NB4 (cell line): ENCODE measurements around the gene PNPLA2.

Experiments
- DNase-seq: peaks from one replicate; pipeline ENCODE4 v3.0.0; 2010; ENCODE audit warnings: low read depth
- H3K4me3 ChIP-seq: one replicate; pipeline ENCODE4 v1.5.1; 2011; ENCODE audit warnings: mild to moderate bottlenecking, low read depth, low read length, moderate library complexity
- MAX ChIP-seq: IDR thresholded peaks from 2 replicates; pipeline ENCODE4 v1.6.1; 2011; ENCODE audit warnings: low read depth, low read length
- MYC ChIP-seq: IDR thresholded peaks from 2 replicates; pipeline ENCODE4 v1.6.1; 2011; ENCODE audit warnings: low read depth, low read length
- POLR2A ChIP-seq: IDR thresholded peaks from 2 replicates; pipeline ENCODE4 v1.6.1; 2011; ENCODE audit warnings: mild to moderate bottlenecking; ENCODE audit not compliant: insufficient read length; ENCODE audit errors: extremely low read depth
- TF ChIP-seq, protein P1 (sequence below): IDR thresholded peaks from one replicate; pipeline ENCODE4 v1.5.1; 2012; ENCODE audit warnings: low read depth, low read length

The PNPLA2 gene

GRCh38 chr11:833114-833791 lies 14.5 kb downstream of the PNPLA2 start:
- TF ChIP-seq MAX (no peak; the same call in 1 of the 2 replicates), MYC (peak; percentile 26; the same call in 1 of the 2 replicates), POLR2A (no peak)
- TF ChIP-seq, protein P1, sequence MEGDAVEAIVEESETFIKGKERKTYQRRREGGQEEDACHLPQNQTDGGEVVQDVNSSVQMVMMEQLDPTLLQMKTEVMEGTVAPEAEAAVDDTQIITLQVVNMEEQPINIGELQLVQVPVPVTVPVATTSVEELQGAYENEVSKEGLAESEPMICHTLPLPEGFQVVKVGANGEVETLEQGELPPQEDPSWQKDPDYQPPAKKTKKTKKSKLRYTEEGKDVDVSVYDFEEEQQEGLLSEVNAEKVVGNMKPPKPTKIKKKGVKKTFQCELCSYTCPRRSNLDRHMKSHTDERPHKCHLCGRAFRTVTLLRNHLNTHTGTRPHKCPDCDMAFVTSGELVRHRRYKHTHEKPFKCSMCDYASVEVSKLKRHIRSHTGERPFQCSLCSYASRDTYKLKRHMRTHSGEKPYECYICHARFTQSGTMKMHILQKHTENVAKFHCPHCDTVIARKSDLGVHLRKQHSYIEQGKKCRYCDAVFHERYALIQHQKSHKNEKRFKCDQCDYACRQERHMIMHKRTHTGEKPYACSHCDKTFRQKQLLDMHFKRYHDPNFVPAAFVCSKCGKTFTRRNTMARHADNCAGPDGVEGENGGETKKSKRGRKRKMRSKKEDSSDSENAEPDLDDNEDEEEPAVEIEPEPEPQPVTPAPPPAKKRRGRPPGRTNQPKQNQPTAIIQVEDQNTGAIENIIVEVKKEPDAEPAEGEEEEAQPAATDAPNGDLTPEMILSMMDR: no peak
- H3K4me3 ChIP-seq: peak overlapping the region; percentile 68
- peak; percentile 72 for DNase-seq

DNA sequence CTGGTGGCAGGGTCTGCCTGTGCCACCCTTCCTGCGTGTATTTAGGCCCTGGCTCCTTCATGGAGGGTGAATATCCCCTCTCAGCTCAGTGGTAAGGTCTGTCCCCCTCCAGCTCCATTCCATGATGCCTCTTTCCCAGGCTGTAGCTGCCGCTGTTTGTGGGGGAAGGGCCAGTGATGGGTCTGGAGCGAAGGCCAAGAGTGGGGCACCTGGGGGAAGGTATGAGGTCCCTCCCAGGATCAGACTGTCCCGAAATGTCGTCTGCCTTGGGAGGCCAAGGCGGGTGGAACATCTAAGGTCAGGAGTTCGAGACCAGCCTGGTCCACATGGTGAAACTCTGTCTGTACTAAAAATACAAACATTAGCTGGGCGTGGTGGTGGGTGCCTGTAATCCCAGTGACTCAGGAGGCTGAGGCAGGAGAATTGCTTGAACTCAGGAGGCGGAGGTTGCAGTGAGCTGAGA lies 15.2 kb downstream of the PNPLA2 start:
- TF ChIP-seq MAX (no peak), MYC (no peak), POLR2A (no peak)
- TF ChIP-seq, protein P1: no peak
- DNase-seq: no peak
- H3K4me3 ChIP-seq: peak overlapping the region; percentile 68

DNA sequence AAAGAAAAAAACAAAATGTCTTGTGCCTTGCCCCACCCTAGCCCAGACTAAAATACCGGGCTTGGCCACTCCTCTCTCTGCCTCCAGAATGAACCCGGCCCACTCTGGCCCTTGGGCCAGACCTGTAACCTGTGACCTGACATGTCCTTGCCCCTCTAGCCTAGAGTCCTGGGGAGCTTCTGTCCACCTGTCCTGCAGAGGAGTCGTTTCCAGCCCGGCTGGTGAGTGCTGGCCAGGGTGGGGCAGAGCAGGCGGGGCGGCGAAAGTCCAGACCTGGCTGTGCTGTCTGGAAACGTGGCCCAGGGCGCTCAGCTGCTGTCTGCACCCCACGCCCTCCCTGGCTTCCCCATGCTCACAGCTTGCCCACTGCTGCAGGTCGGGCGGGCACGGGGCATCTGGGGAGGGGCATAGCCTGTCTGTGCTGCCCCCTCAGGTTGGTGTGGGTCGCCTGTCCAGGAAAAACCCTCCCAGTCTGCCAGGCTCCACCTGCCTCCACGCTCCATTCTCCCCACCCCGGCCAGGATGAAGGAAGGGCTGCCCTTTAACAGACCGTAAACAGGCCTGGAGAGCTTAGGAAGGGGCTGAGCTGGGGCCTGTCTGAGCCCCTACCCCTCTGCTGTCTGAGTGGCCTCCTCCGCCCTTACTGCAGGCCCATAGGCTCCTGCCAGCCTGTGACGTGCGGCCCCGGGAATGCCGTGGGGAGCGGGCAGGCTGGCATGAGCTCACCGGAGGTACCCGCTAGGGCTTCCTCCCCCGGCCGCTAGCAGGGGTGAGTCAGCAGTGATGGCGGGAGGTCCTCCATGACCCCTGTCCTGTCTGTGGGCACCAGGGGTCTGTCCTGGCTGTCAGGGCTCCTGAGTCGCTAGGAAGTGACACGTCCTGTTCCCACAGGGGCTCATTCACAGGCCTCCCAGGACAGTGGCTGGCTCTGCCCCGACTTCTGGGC lies 15.9 kb downstream of the PNPLA2 start:
- no peak for DNase-seq
- no peak overlapping the region for H3K4me3 ChIP-seq
- TF ChIP-seq MYC (no peak), MAX (no peak), POLR2A (no peak)
- TF ChIP-seq, protein P1: no peak

- TF ChIP-seq MYC (no peak), POLR2A (no peak)
- TF ChIP-seq, protein P1: no peak
- no peak for DNase-seq
- no peak overlapping the region for H3K4me3 ChIP-seq
Measured at GRCh38 chr11:836274-836673, 17.6 kb downstream of the PNPLA2 start.

DNA sequence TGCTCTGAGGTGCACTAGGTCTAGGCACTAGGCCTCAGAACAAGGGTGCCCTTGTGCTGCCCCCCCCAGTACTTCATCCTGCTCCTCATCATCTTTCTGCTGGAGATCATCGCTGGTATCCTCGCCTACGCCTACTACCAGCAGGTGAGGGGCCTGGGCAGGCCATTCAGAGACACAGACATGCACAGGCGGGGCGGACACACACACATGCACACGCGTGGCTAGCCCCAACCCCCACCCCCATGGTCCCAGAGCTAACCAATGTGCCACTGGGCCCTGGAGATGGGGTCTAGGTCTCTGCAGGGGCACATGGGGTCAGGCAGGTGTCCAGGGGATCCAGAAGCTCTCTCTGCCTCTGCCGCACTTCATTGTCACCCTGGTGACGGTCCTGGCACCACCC lies 18.0 kb downstream of the PNPLA2 start:
- H3K4me3 ChIP-seq: no peak overlapping the region
- DNase-seq: no peak
- no peak for TF ChIP-seq MYC
- no peak for TF ChIP-seq POLR2A
- TF ChIP-seq, protein P1: no peak
- TF ChIP-seq MAX: no peak
